Measurements from ENCODE around the gene IL1RL1.

The IL1RL1 gene

GRCh38 chr2:102310964-102311640, at the start of gene IL1RL1:
Gene IL1RL1, plus strand, starts transcription at chr2:102311563. Its CDS starts 26,702 bp downstream, at chr2:102338265.
- H3K9me2 ChIP-seq (replicated peaks; ENCODE audit: control insufficient read depth, low read length): no peaks in the 10 kb centered on the region
- no peaks in the 10 kb centered on the region for H3K36me3 ChIP-seq (ENCODE audit: control insufficient read depth, low read length)
- TF ChIP-seq EZH2phosphoT487 (IDR thresholded peaks at IDR 0.05; ENCODE audit: borderline replicate concordance, low read length) (no peak), CTCF (IDR thresholded peaks at IDR 0.05; ENCODE audit: low read depth, low read length, poor library complexity, severe bottlenecking) (no peak)
- H3K27ac ChIP-seq (ENCODE audit: low read depth, low read length): no peak within 1 kb of the TSS
- no peak within 1 kb of the TSS for H3K4me3 ChIP-seq (ENCODE audit: low read length)
- no peaks in the 10 kb centered on the region for H3K4me1 ChIP-seq (ENCODE audit: control insufficient read depth, low read length)
- H3K4me2 ChIP-seq (ENCODE audit: low read length): no peak within 1 kb of the TSS
- no peaks in the 10 kb centered on the region for H3K9me3 ChIP-seq (ENCODE audit: control insufficient read depth, insufficient read depth, low read length)
- H4K20me1 ChIP-seq (ENCODE audit: control insufficient read depth, insufficient read depth, low read depth, low read length): no peaks in the 10 kb centered on the region
- no peaks in the 10 kb centered on the region for H3K79me2 ChIP-seq (ENCODE audit: control insufficient read depth, low read length)
- no peaks in the 10 kb centered on the region for H3K27me3 ChIP-seq (ENCODE audit: control insufficient read depth, low read length)
- H3F3A ChIP-seq (ENCODE audit: control insufficient read depth, insufficient read depth): no peaks in the 10 kb centered on the region

- no peaks in the 10 kb centered on the region for H3K27me3 ChIP-seq (ENCODE audit: control insufficient read depth, low read length)
- H3K4me3 ChIP-seq (ENCODE audit: low read length): no peak overlapping the region
- H3K4me2 ChIP-seq (ENCODE audit: low read length): no peak overlapping the region
- no peaks in the 10 kb centered on the region for H3K9me3 ChIP-seq (ENCODE audit: control insufficient read depth, insufficient read depth, low read length)
- no peaks in the 10 kb centered on the region for H3K79me2 ChIP-seq (ENCODE audit: control insufficient read depth, low read length)
- TF ChIP-seq CTCF (IDR thresholded peaks at IDR 0.05; ENCODE audit: low read depth, low read length, poor library complexity, severe bottlenecking) (no peak), EZH2phosphoT487 (IDR thresholded peaks at IDR 0.05; ENCODE audit: borderline replicate concordance, low read length) (no peak)
- H3K9me2 ChIP-seq (replicated peaks; ENCODE audit: control insufficient read depth, low read length): no peaks in the 10 kb centered on the region
- no peaks in the 10 kb centered on the region for H3F3A ChIP-seq (ENCODE audit: control insufficient read depth, insufficient read depth)
- H4K20me1 ChIP-seq (ENCODE audit: control insufficient read depth, insufficient read depth, low read depth, low read length): no peaks in the 10 kb centered on the region
- no peak overlapping the region for H3K27ac ChIP-seq (ENCODE audit: low read depth, low read length)
- H3K36me3 ChIP-seq (ENCODE audit: control insufficient read depth, low read length): no peaks in the 10 kb centered on the region
- no peaks in the 10 kb centered on the region for H3K4me1 ChIP-seq (ENCODE audit: control insufficient read depth, low read length)
These were observed 48.9 kb upstream of the IL1RL1 start for GRCh38 chr2:102262216-102263129.

GRCh38 chr2:102264952-102265351, 46.4 kb upstream of the IL1RL1 start:
- Histone ChIP-seq H3K27ac (ENCODE audit: low read depth, low read length) (no peak overlapping the region), H3K36me3 (ENCODE audit: control insufficient read depth, low read length) (no peaks in the 10 kb centered on the region), H3K9me2 (replicated peaks; ENCODE audit: control insufficient read depth, low read length) (no peaks in the 10 kb centered on the region), H3K4me2 (ENCODE audit: low read length) (no peak overlapping the region), H3K9me3 (ENCODE audit: control insufficient read depth, insufficient read depth, low read length) (no peaks in the 10 kb centered on the region), H3K4me3 (ENCODE audit: low read length) (no peak overlapping the region), H3F3A (ENCODE audit: control insufficient read depth, insufficient read depth) (no peaks in the 10 kb centered on the region), H3K27me3 (ENCODE audit: control insufficient read depth, low read length) (no peaks in the 10 kb centered on the region), H3K4me1 (ENCODE audit: control insufficient read depth, low read length) (no peaks in the 10 kb centered on the region), H3K79me2 (ENCODE audit: control insufficient read depth, low read length) (no peaks in the 10 kb centered on the region), H4K20me1 (ENCODE audit: control insufficient read depth, insufficient read depth, low read depth, low read length) (no peaks in the 10 kb centered on the region)
- TF ChIP-seq EZH2phosphoT487 (IDR thresholded peaks at IDR 0.05; ENCODE audit: borderline replicate concordance, low read length) (no peak), CTCF (IDR thresholded peaks at IDR 0.05; ENCODE audit: low read depth, low read length, poor library complexity, severe bottlenecking) (no peak)
